Measurements from ENCODE around the gene AJM1.

DNA sequence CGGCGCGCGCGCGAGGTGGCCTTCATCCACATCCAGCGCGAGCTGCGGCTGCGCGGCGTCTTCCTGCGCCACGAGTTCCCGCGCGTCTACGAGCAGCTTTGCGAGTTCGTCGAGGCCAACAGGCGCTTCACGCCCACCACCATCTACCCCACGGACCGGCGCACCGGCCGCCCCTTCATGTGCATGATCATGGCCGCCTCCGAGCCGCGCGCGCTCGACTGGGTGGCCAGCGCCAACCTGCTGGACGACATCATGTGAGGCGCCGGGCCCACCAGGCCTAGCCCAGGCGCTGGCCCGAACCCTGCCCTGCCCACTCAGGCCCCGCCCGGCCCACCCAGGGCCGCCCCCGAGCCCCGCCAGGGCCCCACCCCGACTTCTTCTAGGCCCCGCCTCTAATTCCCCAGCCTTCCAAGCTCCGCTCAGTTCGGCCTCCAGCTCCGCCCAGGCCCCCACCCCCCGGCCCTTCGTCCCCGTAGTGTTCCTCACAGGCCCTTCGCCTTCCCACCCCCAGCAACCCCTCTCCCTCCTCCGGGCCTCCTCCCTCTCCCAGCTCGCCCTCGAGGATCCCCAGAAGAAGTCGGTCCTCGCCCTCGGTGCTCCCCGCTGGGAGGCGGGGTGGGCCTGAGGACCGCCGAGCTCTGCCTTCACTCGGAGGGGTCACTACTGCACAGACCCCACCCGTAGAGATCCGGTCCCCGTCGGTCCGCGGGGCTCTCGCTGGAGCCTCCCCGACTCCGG is 5.0 kb downstream of the AJM1 start:
- TF ChIP-seq, protein P1, sequence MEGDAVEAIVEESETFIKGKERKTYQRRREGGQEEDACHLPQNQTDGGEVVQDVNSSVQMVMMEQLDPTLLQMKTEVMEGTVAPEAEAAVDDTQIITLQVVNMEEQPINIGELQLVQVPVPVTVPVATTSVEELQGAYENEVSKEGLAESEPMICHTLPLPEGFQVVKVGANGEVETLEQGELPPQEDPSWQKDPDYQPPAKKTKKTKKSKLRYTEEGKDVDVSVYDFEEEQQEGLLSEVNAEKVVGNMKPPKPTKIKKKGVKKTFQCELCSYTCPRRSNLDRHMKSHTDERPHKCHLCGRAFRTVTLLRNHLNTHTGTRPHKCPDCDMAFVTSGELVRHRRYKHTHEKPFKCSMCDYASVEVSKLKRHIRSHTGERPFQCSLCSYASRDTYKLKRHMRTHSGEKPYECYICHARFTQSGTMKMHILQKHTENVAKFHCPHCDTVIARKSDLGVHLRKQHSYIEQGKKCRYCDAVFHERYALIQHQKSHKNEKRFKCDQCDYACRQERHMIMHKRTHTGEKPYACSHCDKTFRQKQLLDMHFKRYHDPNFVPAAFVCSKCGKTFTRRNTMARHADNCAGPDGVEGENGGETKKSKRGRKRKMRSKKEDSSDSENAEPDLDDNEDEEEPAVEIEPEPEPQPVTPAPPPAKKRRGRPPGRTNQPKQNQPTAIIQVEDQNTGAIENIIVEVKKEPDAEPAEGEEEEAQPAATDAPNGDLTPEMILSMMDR (IDR thresholded peaks at IDR 0.05; ENCODE audit: insufficient read depth, low read length): no peak
- TF ChIP-seq, protein P2, sequence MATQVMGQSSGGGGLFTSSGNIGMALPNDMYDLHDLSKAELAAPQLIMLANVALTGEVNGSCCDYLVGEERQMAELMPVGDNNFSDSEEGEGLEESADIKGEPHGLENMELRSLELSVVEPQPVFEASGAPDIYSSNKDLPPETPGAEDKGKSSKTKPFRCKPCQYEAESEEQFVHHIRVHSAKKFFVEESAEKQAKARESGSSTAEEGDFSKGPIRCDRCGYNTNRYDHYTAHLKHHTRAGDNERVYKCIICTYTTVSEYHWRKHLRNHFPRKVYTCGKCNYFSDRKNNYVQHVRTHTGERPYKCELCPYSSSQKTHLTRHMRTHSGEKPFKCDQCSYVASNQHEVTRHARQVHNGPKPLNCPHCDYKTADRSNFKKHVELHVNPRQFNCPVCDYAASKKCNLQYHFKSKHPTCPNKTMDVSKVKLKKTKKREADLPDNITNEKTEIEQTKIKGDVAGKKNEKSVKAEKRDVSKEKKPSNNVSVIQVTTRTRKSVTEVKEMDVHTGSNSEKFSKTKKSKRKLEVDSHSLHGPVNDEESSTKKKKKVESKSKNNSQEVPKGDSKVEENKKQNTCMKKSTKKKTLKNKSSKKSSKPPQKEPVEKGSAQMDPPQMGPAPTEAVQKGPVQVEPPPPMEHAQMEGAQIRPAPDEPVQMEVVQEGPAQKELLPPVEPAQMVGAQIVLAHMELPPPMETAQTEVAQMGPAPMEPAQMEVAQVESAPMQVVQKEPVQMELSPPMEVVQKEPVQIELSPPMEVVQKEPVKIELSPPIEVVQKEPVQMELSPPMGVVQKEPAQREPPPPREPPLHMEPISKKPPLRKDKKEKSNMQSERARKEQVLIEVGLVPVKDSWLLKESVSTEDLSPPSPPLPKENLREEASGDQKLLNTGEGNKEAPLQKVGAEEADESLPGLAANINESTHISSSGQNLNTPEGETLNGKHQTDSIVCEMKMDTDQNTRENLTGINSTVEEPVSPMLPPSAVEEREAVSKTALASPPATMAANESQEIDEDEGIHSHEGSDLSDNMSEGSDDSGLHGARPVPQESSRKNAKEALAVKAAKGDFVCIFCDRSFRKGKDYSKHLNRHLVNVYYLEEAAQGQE (IDR thresholded peaks at IDR 0.05; ENCODE audit: insufficient replicate concordance, low read depth): no peak
